HTR-8/SVneo (cell line): Measurements from ENCODE around the gene NT5C3A.

Experiments used
- DNase-seq: peaks from one replicate; pipeline ENCODE4 v3.0.0; 2011; ENCODE audit warnings: low spot score, mixed read lengths; ENCODE audit not compliant: insufficient read length
- FAIRE-seq: peaks from 2 replicates; lab custom pipeline; 2011; peaks lifted over from hg19 to GRCh38; lab: Jason Lieb, UNC

The NT5C3A gene

GRCh38 chr7:33079096-33079495, 16.5 kb upstream of the NT5C3A start:
- FAIRE-seq: no peak
- no peak for DNase-seq

GRCh38 chr7:33076737-33077136, 14.2 kb upstream of the NT5C3A start:
- DNase-seq: no peak
- FAIRE-seq: no peak

- FAIRE-seq: no peak
- no peak for DNase-seq
These were observed 13.4 kb upstream of the NT5C3A start for GRCh38 chr7:33075818-33076518.

- FAIRE-seq (no peak), DNase-seq (no peak)
These were observed 10.7 kb upstream of the NT5C3A start for GRCh38 chr7:33073243-33073642.

GRCh38 chr7:33072471-33072870, 9.9 kb upstream of the NT5C3A start:
- DNase-seq: peak; percentile 68
- no peak for FAIRE-seq

GRCh38 chr7:33070831-33071230, 8.3 kb upstream of the NT5C3A start:
- FAIRE-seq: no peak
- no peak for DNase-seq

- no peak for FAIRE-seq
These were observed 7.7 kb upstream of the NT5C3A start for GRCh38 chr7:33070277-33070676.

GRCh38 chr7:33067921-33068320, 5.3 kb upstream of the NT5C3A start:
- FAIRE-seq: no peak
- DNase-seq: no peak

More at GRCh38 chr7:33070277-33070676, 7.7 kb upstream of the NT5C3A start:
- no peak for DNase-seq

GRCh38 chr7:33066771-33067170, 4.2 kb upstream of the NT5C3A start:
- FAIRE-seq (no peak), DNase-seq (no peak)

- FAIRE-seq (no peak), DNase-seq (no peak)
These were observed 3.4 kb upstream of the NT5C3A start for GRCh38 chr7:33065981-33066380.

GRCh38 chr7:33062782-33063443, 337 bp upstream of the NT5C3A start:
- DNase-seq (peak; percentile 94), FAIRE-seq (peak; percentile 84)

- no peak for FAIRE-seq
- no peak for DNase-seq
These were observed 1.2 kb downstream of the NT5C3A start for GRCh38 chr7:33061282-33061937.

GRCh38 chr7:33059635-33060034, 2.9 kb downstream of the NT5C3A start:
- FAIRE-seq (no peak), DNase-seq (no peak)

GRCh38 chr7:33055158-33055557, 7.4 kb downstream of the NT5C3A start:
- no peak for FAIRE-seq
- no peak for DNase-seq

- no peak for FAIRE-seq
- no peak for DNase-seq
These were observed 8.2 kb downstream of the NT5C3A start for GRCh38 chr7:33054261-33054964.

- no peak for FAIRE-seq
- no peak for DNase-seq
These were observed 8.9 kb downstream of the NT5C3A start for GRCh38 chr7:33053721-33054120.

GRCh38 chr7:33050535-33051318, 11.8 kb downstream of the NT5C3A start:
- FAIRE-seq (no peak), DNase-seq (peak; percentile 40)

GRCh38 chr7:33048704-33049103, 13.9 kb downstream of the NT5C3A start:
- DNase-seq (no peak), FAIRE-seq (no peak)

- no peak for FAIRE-seq
- DNase-seq: no peak
These were observed 14.3 kb downstream of the NT5C3A start for GRCh38 chr7:33048257-33048656.

- no peak for FAIRE-seq
- DNase-seq: no peak
These were observed 17.6 kb downstream of the NT5C3A start for GRCh38 chr7:33044986-33045385.
